ENCODE measurements around the gene LYPLA2.

The LYPLA2 gene

DNA sequence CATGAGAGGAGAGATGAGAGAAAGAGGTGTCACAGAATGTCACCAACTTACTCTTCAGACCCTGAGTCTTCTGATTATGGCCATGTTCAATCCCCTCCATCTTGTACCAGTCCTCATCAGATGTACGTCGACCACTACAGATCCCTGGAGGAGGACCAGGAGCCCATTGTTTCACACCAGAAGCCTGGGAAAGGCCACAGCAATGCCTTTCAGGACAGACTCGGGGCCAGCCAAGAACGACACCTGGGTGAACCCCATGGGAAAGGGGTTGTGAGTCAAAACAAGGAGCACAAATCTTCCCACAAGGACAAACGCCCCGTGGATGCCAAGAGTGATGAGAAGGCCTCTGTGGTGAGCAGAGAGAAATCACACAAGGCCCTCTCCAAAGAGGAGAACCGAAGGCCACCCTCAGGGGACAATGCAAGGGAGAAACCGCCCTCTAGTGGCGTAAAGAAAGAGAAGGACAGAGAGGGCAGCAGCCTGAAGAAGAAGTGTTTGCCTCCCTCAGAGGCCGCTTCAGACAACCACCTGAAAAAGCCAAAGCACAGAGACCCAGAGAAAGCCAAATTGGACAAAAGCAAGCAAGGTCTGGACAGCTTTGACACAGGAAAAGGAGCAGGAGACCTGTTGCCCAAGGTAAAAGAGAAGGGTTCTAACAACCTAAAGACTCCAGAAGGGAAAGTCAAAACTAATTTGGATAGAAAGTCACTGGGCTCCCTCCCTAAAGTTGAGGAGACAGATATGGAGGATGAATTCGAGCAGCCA, 39.7 kb upstream of the LYPLA2 start:
- H3K4me3 ChIP-seq (ENCODE audit: low read length): no peak overlapping the region
- TF ChIP-seq, protein P1, sequence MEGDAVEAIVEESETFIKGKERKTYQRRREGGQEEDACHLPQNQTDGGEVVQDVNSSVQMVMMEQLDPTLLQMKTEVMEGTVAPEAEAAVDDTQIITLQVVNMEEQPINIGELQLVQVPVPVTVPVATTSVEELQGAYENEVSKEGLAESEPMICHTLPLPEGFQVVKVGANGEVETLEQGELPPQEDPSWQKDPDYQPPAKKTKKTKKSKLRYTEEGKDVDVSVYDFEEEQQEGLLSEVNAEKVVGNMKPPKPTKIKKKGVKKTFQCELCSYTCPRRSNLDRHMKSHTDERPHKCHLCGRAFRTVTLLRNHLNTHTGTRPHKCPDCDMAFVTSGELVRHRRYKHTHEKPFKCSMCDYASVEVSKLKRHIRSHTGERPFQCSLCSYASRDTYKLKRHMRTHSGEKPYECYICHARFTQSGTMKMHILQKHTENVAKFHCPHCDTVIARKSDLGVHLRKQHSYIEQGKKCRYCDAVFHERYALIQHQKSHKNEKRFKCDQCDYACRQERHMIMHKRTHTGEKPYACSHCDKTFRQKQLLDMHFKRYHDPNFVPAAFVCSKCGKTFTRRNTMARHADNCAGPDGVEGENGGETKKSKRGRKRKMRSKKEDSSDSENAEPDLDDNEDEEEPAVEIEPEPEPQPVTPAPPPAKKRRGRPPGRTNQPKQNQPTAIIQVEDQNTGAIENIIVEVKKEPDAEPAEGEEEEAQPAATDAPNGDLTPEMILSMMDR (conservative IDR thresholded peaks at IDR 0.05; ENCODE audit: low read length): peak; percentile 70
- peak; percentile 65 for DNase-seq (ENCODE audit: low read depth)

DNA sequence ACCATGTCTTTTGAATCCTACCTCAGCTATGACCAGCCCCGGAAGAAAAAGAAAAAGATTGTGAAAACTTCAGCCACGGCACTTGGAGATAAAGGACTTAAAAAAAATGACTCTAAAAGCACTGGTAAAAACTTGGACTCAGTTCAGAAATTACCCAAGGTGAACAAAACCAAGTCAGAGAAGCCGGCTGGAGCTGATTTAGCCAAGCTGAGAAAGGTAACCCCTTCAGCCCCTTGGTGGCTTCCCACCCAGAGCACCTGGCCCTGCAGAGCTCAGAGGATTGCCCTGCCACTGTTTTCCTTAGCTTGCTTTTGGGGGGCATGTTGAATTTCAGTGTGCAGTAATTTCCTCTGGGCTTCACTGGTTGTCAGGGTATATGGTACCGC, 39.1 kb upstream of the LYPLA2 start:
- no peak for DNase-seq (ENCODE audit: low read depth)
- TF ChIP-seq, protein P1 (conservative IDR thresholded peaks at IDR 0.05; ENCODE audit: low read length): no peak

DNA sequence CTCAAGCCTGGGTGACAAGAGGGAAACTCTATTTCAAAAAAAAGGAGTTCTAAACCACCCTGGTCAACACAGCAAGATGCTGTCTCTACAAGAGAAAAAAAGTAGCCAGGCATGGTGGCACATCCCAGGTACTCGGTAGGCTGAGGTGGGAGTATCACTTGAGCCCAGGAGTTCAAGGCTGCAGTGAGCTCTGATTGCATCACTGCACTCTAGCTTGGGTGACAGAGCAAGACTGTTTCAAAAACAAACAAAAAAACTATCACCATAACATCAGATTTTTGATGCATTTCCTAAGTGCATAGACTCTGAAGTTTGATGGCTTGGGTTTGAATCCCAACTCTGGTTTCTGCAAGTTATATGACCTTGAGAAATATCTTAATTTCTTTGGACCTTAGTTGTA, 38.0 kb upstream of the LYPLA2 start:
- TF ChIP-seq, protein P1 (conservative IDR thresholded peaks at IDR 0.05; ENCODE audit: low read length): no peak
- DNase-seq (ENCODE audit: low read depth): no peak
- no peak overlapping the region for H3K4me3 ChIP-seq (ENCODE audit: low read length)

More for the DNA sequence above, 39.1 kb upstream of the LYPLA2 start:
- H3K4me3 ChIP-seq (ENCODE audit: low read length): no peak overlapping the region

DNA sequence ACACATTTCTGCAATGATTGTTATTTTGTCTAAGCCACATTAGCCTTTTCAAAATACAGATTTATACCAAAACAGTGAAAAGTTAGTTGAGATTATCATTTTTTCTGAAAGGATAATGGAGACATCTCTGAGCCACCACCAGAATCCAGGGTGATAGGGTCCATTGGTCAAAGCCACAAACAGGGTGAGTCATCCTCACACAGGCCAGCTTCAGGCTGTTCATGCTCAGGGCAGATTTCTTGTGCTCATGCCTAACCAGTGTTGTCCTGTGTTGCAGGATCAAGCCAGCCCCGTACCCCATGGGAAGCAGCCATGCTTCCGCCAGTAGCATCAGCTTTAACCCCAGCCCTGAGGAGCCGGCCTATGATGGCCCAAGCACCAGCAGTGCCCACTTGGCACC, 34.3 kb upstream of the LYPLA2 start:
- DNase-seq (ENCODE audit: low read depth): peak; percentile 53
- TF ChIP-seq, protein P1 (conservative IDR thresholded peaks at IDR 0.05; ENCODE audit: low read length): no peak
- no peak overlapping the region for H3K4me3 ChIP-seq (ENCODE audit: low read length)

DNA sequence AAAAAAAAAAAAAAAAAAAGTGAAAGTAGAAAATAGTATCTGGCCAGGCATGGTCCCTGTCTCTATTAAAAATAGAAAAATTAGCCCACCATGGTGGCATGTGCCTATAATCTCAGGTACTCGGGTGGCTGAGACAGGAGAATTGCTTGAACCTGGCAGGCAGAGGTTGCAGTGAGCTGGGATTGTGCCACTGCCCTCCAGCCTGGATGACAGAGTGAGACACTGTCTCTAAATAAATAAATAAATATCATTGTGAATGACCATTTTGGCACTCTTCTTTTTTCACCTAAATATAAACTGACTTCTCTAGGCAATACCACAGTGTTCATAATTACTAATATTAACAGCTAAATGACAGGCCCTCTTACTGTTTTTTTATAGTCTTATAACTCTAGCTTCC, 33.1 kb upstream of the LYPLA2 start:
- TF ChIP-seq, protein P1 (conservative IDR thresholded peaks at IDR 0.05; ENCODE audit: low read length): no peak
- no peak for DNase-seq (ENCODE audit: low read depth)
- no peak overlapping the region for H3K4me3 ChIP-seq (ENCODE audit: low read length)

DNA sequence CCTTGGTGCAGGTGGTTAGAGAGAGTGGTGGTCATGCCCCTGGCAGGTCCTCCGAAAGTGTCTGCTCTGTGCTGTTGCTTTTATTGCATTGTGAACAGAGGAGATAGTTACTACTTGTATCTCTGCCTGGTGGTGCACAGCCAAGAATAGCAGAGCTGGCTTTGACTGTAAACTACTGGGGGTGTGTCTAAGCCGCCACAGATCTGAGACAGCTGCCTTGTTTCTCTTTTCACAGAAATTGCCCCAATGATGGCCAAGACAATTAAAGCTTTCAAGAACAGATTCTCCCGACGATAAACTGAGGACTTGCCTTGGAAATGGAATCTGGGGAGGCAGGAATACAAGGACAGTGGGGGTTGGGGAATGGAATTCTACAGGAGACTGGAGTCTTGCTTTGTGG, 31.7 kb upstream of the LYPLA2 start:
- H3K4me3 ChIP-seq (ENCODE audit: low read length): no peak overlapping the region
- DNase-seq (ENCODE audit: low read depth): no peak
- TF ChIP-seq, protein P1 (conservative IDR thresholded peaks at IDR 0.05; ENCODE audit: low read length): no peak

DNA sequence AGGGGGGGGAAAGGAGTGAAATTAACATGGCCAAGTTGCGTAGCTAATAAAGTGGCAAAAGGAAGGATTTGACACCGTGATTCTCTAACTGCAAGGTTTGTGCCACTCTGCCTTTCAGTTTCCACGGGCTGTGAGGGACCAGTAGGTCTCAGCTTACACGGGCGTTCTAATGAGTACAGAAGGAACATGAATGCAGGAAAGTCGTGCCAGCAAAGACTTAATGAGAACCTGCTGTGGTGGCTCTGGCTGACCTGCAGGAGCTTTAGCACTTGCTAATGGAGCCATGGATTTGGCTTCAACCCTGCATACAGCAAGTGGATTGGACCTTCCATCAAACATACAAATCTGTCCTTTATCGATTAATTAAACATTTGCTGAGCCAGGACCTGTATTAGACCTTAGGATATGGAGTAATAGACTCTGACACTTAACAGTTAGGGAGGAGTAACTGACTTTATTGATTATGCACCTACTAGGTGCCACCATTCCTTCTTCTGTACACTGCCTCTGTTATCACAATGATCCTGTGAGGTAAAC, 27.8 kb upstream of the LYPLA2 start:
- TF ChIP-seq, protein P1 (conservative IDR thresholded peaks at IDR 0.05; ENCODE audit: low read length): no peak
- peak; percentile 68 for DNase-seq (ENCODE audit: low read depth)
- H3K4me3 ChIP-seq (ENCODE audit: low read length): no peak overlapping the region
